HG02973 (cell line): ENCODE measurements around the gene EPB41L2.

Source experiments
- ATAC-seq: cut with Tn5 transposase; IDR thresholded peaks from one replicate; pipeline ENCODE4 v1.9.1; 2021; ENCODE audit warnings: moderate library complexity; ENCODE audit not compliant: unreplicated experiment

Gene EPB41L2

GRCh38 chr6:131062241-131063027 is 611 bp downstream of the EPB41L2 start:
- peak; percentile 23 for ATAC-seq

GRCh38 chr6:131061751-131062119 is 1.3 kb downstream of the EPB41L2 start:
- ATAC-seq: no peak

GRCh38 chr6:131061041-131061750 is 1.8 kb downstream of the EPB41L2 start:
- ATAC-seq: no peak

- ATAC-seq: no peak
Observed at GRCh38 chr6:131060311-131060710, 2.7 kb downstream of the EPB41L2 start.

GRCh38 chr6:131059486-131059885 is 3.6 kb downstream of the EPB41L2 start:
- no peak for ATAC-seq

GRCh38 chr6:131058236-131058635 is 4.8 kb downstream of the EPB41L2 start:
- ATAC-seq: no peak

GRCh38 chr6:131054392-131055250 is 8.4 kb downstream of the EPB41L2 start:
- ATAC-seq: no peak

- no peak for ATAC-seq
Observed at GRCh38 chr6:131053546-131054240, 9.4 kb downstream of the EPB41L2 start.

- no peak for ATAC-seq
Observed at GRCh38 chr6:131052181-131052580, 10.9 kb downstream of the EPB41L2 start.

- no peak for ATAC-seq
Observed at GRCh38 chr6:131051341-131051740, 11.7 kb downstream of the EPB41L2 start.

GRCh38 chr6:131049608-131050007 is 13.4 kb downstream of the EPB41L2 start:
- ATAC-seq: no peak

- no peak for ATAC-seq
Observed at GRCh38 chr6:131048933-131049515, 14.0 kb downstream of the EPB41L2 start.

- ATAC-seq: no peak
Observed at GRCh38 chr6:131048459-131048858, 14.6 kb downstream of the EPB41L2 start.

GRCh38 chr6:131045139-131045538 is 17.9 kb downstream of the EPB41L2 start:
- ATAC-seq: no peak

GRCh38 chr6:131043902-131044447 is 19.1 kb downstream of the EPB41L2 start:
- no peak for ATAC-seq

- no peak for ATAC-seq
Observed at GRCh38 chr6:131042664-131043063, 20.4 kb downstream of the EPB41L2 start.

GRCh38 chr6:131041814-131042213 is 21.2 kb downstream of the EPB41L2 start:
- ATAC-seq: no peak

- ATAC-seq: no peak
Observed at GRCh38 chr6:131040866-131041265, 22.2 kb downstream of the EPB41L2 start.

GRCh38 chr6:131039345-131039680 is 23.7 kb downstream of the EPB41L2 start:
- ATAC-seq: no peak

GRCh38 chr6:131038597-131039344 is 24.3 kb downstream of the EPB41L2 start:
- ATAC-seq: no peak
